Globus pallidus (tissue), 1 donor: ENCODE measurements around the gene ANKRD52.
A peak's percentile ranks its signal among the peaks of the same experiment; 100 is the strongest.
"Not testable (repeated sequence)": the region's sequence is repeated elsewhere in the genome, so short reads cannot be mapped to it uniquely, and the experiment has no call there.

ENCODE experiments used
- DNase-seq: peaks from one replicate; pipeline ENCODE4 v3.0.0-alpha.2; 2015; ENCODE audit warnings: low spot score

ANKRD52 gene

GRCh38 chr12:56272468-56272867 is 14.3 kb upstream of the ANKRD52 start:
- DNase-seq = not testable (repeated sequence)

GRCh38 chr12:56271031-56271430 is 12.8 kb upstream of the ANKRD52 start:
- DNase-seq = no peak

- no peak for DNase-seq
Observed at GRCh38 chr12:56267443-56268071, 9.4 kb upstream of the ANKRD52 start.

GRCh38 chr12:56266693-56267442 is 8.7 kb upstream of the ANKRD52 start, which contains the start of gene COQ10A:
COQ10A (plus strand) TSS chr12:56266942; CDS start chr12:56267119, 177 bp downstream.
- peak; percentile 84 for DNase-seq

- not testable (repeated sequence) for DNase-seq
Observed at GRCh38 chr12:56266068-56266692, 8.0 kb upstream of the ANKRD52 start.

- not testable (repeated sequence) for DNase-seq
Observed at GRCh38 chr12:56262955-56263354, 4.8 kb upstream of the ANKRD52 start.

GRCh38 chr12:56261503-56262232 is 3.5 kb upstream of the ANKRD52 start:
- no peak for DNase-seq

GRCh38 chr12:56260921-56261320 is 2.7 kb upstream of the ANKRD52 start:
- no peak for DNase-seq

GRCh38 chr12:56260380-56260779 is 2.2 kb upstream of the ANKRD52 start:
- no peak for DNase-seq

GRCh38 chr12:56258820-56259183 is 618 bp upstream of the ANKRD52 start:
- no peak for DNase-seq

GRCh38 chr12:56257491-56258067 is 605 bp downstream of the ANKRD52 start:
- DNase-seq = no peak

- DNase-seq = no peak
Observed at GRCh38 chr12:56257071-56257470, 1.1 kb downstream of the ANKRD52 start.

- DNase-seq = no peak
Observed at GRCh38 chr12:56256326-56256960, 1.7 kb downstream of the ANKRD52 start.

GRCh38 chr12:56255671-56256070 is 2.5 kb downstream of the ANKRD52 start:
- no peak for DNase-seq

GRCh38 chr12:56253091-56253490 is 5.1 kb downstream of the ANKRD52 start:
- no peak for DNase-seq

- no peak for DNase-seq
Observed at GRCh38 chr12:56252649-56253048, 5.5 kb downstream of the ANKRD52 start.

GRCh38 chr12:56248711-56249110 is 9.5 kb downstream of the ANKRD52 start:
- DNase-seq = no peak

- no peak for DNase-seq
Observed at GRCh38 chr12:56247923-56248322, 10.3 kb downstream of the ANKRD52 start.

- DNase-seq = no peak
Observed at GRCh38 chr12:56244494-56244893, 13.7 kb downstream of the ANKRD52 start.

- no peak for DNase-seq
Observed at GRCh38 chr12:56243731-56244181, 14.4 kb downstream of the ANKRD52 start.

GRCh38 chr12:56242986-56243385 is 15.2 kb downstream of the ANKRD52 start:
- DNase-seq = no peak
